ENCODE results near the gene SLITRK2.

Gene SLITRK2

DNA sequence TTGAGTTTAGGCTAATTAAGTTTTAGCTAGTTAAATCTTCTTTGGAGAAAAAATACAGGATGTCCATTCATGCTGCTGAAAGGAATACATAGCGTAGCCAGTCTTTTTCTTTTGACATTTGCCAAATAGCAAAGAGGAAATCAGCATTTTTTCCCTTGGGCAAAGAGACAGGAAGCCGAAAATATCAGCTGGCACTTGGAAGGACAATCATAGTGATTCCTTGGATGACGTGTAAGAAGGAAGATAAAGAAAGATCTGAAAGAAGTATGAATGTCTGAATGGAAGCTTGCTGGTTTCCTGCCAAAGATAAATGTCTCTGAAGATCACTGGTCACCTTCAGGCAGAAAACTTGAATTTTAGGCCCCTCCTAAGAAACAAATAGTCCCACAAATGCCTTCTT, 44.2 kb downstream of the SLITRK2 start:
- DNase-seq = no peak

DNA sequence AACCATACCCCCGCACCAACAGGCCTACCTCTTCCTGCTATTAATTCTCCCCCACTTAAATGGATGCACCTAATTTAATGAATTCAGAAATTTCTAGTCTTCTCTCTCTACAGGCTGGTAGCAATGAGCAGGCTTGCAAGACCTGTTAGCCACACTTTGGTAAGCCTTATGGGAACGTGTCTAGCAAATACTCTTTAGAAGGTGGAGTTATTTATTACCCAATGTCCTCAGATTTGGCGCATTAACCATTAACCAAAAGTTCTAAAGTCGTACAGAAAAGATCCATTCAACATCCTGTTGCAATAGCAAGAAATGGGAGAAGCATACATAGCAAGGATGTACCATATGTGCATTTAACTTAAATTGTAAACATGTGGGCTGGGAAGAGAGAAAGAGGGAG, 47.5 kb downstream of the SLITRK2 start:
- no peak for DNase-seq
